ENCODE results near the gene PIK3CA.
A peak's percentile ranks its signal among the peaks of the same experiment; 100 is the strongest.

PIK3CA gene

GRCh38 chr3:179163503-179163902 lies 15.3 kb downstream of the PIK3CA start:
- no peak overlapping the region for H3K4me2 ChIP-seq (ENCODE audit: low read depth, low read length)
- no peaks in the 10 kb centered on the region for H3K36me3 ChIP-seq (replicated peaks; ENCODE audit: insufficient read depth, low read length)
- no peaks in the 10 kb centered on the region for H3K27me3 ChIP-seq (replicated peaks; ENCODE audit: insufficient read depth, low read length)
- H2AFZ ChIP-seq (ENCODE audit: low read length), result no peak overlapping the region
- no peak overlapping the region for H3K27ac ChIP-seq (ENCODE audit: low read length)
- H3K4me1 ChIP-seq (ENCODE audit: low read length), result peaks cover 10% of the 10 kb centered on the region
- no peak for DNase-seq
- no peaks in the 10 kb centered on the region for H3K9me2 ChIP-seq (replicated peaks; ENCODE audit: insufficient read depth, low read length)
- H3F3A ChIP-seq (ENCODE audit: insufficient read depth, low read length), result peaks cover 6% of the 10 kb centered on the region; the same call in 1 of the 2 replicates
- no peaks in the 10 kb centered on the region for H3K9me3 ChIP-seq (replicated peaks; ENCODE audit: insufficient read depth, low read length)
- H3K4me3 ChIP-seq (ENCODE audit: low read length), result no peak overlapping the region
- H4K20me1 ChIP-seq (ENCODE audit: insufficient read depth, low read length), result no peaks in the 10 kb centered on the region
- TF ChIP-seq EZH2 (optimal IDR thresholded peaks at IDR 0.05; ENCODE audit: low read depth, low read length), result no peak
- peaks cover 42% of the 10 kb centered on the region for H3K79me2 ChIP-seq (ENCODE audit: low read length)
- no peak overlapping the region for H3K9ac ChIP-seq (ENCODE audit: low read length)

GRCh38 chr3:179164857-179165256 lies 16.7 kb downstream of the PIK3CA start:
- Histone ChIP-seq H3K4me1 (ENCODE audit: low read length) (peaks cover 10% of the 10 kb centered on the region), H3K9me3 (replicated peaks; ENCODE audit: insufficient read depth, low read length) (no peaks in the 10 kb centered on the region), H2AFZ (ENCODE audit: low read length) (no peak overlapping the region), H3K36me3 (replicated peaks; ENCODE audit: insufficient read depth, low read length) (no peaks in the 10 kb centered on the region), H3K79me2 (ENCODE audit: low read length) (peaks cover 37% of the 10 kb centered on the region), H3K9me2 (replicated peaks; ENCODE audit: insufficient read depth, low read length) (no peaks in the 10 kb centered on the region), H4K20me1 (ENCODE audit: insufficient read depth, low read length) (no peaks in the 10 kb centered on the region), H3F3A (ENCODE audit: insufficient read depth, low read length) (peaks cover 6% of the 10 kb centered on the region; the same call in 1 of the 2 replicates), H3K27ac (ENCODE audit: low read length) (no peak overlapping the region), H3K4me3 (ENCODE audit: low read length) (no peak overlapping the region), H3K4me2 (ENCODE audit: low read depth, low read length) (no peak overlapping the region), H3K9ac (ENCODE audit: low read length) (no peak overlapping the region), H3K27me3 (replicated peaks; ENCODE audit: insufficient read depth, low read length) (no peaks in the 10 kb centered on the region)
- no peak for DNase-seq
- TF ChIP-seq EZH2phosphoT487 (IDR thresholded peaks at IDR 0.05; ENCODE audit: low read length) (no peak), EZH2 (optimal IDR thresholded peaks at IDR 0.05; ENCODE audit: low read depth, low read length) (no peak), CTCF (IDR thresholded peaks at IDR 0.05; ENCODE audit: low read length) (no peak)

GRCh38 chr3:179166561-179167201 lies 18.5 kb downstream of the PIK3CA start:
- H3F3A ChIP-seq (ENCODE audit: insufficient read depth, low read length), result peaks cover 6% of the 10 kb centered on the region; the same call in 1 of the 2 replicates
- H3K79me2 ChIP-seq (ENCODE audit: low read length), result peaks cover 33% of the 10 kb centered on the region
- H3K9ac ChIP-seq (ENCODE audit: low read length), result no peak overlapping the region
- peaks cover 10% of the 10 kb centered on the region for H3K4me1 ChIP-seq (ENCODE audit: low read length)
- no peaks in the 10 kb centered on the region for H3K36me3 ChIP-seq (replicated peaks; ENCODE audit: insufficient read depth, low read length)
- H3K9me2 ChIP-seq (replicated peaks; ENCODE audit: insufficient read depth, low read length), result no peaks in the 10 kb centered on the region
- H3K27ac ChIP-seq (ENCODE audit: low read length), result no peak overlapping the region
- H3K9me3 ChIP-seq (replicated peaks; ENCODE audit: insufficient read depth, low read length), result no peaks in the 10 kb centered on the region
- H3K27me3 ChIP-seq (replicated peaks; ENCODE audit: insufficient read depth, low read length), result no peaks in the 10 kb centered on the region
- H3K4me3 ChIP-seq (ENCODE audit: low read length), result no peak overlapping the region
- DNase-seq, result no peak
- no peaks in the 10 kb centered on the region for H4K20me1 ChIP-seq (ENCODE audit: insufficient read depth, low read length)
- TF ChIP-seq EZH2 (optimal IDR thresholded peaks at IDR 0.05; ENCODE audit: low read depth, low read length) (no peak), EZH2phosphoT487 (IDR thresholded peaks at IDR 0.05; ENCODE audit: low read length) (no peak), CTCF (IDR thresholded peaks at IDR 0.05; ENCODE audit: low read length) (no peak)
- peak overlapping the region; percentile 16; the same call in 1 of the 2 replicates for H3K4me2 ChIP-seq (ENCODE audit: low read depth, low read length)
- no peak overlapping the region for H2AFZ ChIP-seq (ENCODE audit: low read length)

- peaks cover 10% of the 10 kb centered on the region for H3K4me1 ChIP-seq (ENCODE audit: low read length)
- H2AFZ ChIP-seq (ENCODE audit: low read length), result no peak overlapping the region
- H3K36me3 ChIP-seq (replicated peaks; ENCODE audit: insufficient read depth, low read length), result no peaks in the 10 kb centered on the region
- no peak overlapping the region for H3K4me3 ChIP-seq (ENCODE audit: low read length)
- no peak for DNase-seq
- H3K27ac ChIP-seq (ENCODE audit: low read length), result no peak overlapping the region
- H3K9ac ChIP-seq (ENCODE audit: low read length), result no peak overlapping the region
- H3K79me2 ChIP-seq (ENCODE audit: low read length), result peaks cover 28% of the 10 kb centered on the region
- H4K20me1 ChIP-seq (ENCODE audit: insufficient read depth, low read length), result no peaks in the 10 kb centered on the region
- no peaks in the 10 kb centered on the region for H3K9me2 ChIP-seq (replicated peaks; ENCODE audit: insufficient read depth, low read length)
- H3K4me2 ChIP-seq (ENCODE audit: low read depth, low read length), result no peak overlapping the region
- no peaks in the 10 kb centered on the region for H3K27me3 ChIP-seq (replicated peaks; ENCODE audit: insufficient read depth, low read length)
- TF ChIP-seq EZH2phosphoT487 (IDR thresholded peaks at IDR 0.05; ENCODE audit: low read length) (no peak), EZH2 (optimal IDR thresholded peaks at IDR 0.05; ENCODE audit: low read depth, low read length) (no peak), CTCF (IDR thresholded peaks at IDR 0.05; ENCODE audit: low read length) (no peak)
- H3F3A ChIP-seq (ENCODE audit: insufficient read depth, low read length), result peaks cover 6% of the 10 kb centered on the region; the same call in 1 of the 2 replicates
- no peaks in the 10 kb centered on the region for H3K9me3 ChIP-seq (replicated peaks; ENCODE audit: insufficient read depth, low read length)
These were observed 20.8 kb downstream of the PIK3CA start for GRCh38 chr3:179168918-179169317.
